Peyer's patch (tissue), 4 donors: ENCODE data around the gene TTYH1. TPM values are rescaled to one million over a fixed set of nuclear protein-coding genes. Genes with fewer than 3 reads are reported as not detected.
A peak's percentile ranks its signal among the peaks of the same experiment; 100 is the strongest.
"Not testable (repeated sequence)": the region's sequence is repeated elsewhere in the genome, so short reads cannot be mapped to it uniquely, and the experiment has no call there.

ENCODE experiments used
- DNase-seq, 3 donors: peaks; one replicate each; pipeline ENCODE4 v3.0.0-alpha.2; 2017 to 2019
- H3K27ac ChIP-seq, 4 donors: fragments of 200-600 bp; sonication (generic); one replicate each; pipeline ENCODE4 v1.5.1; 2016 to 2019
- H3K27me3 ChIP-seq, 2 donors: fragments of 200-600 bp; sonication (generic); one replicate each; pipeline ENCODE4 v1.5.1; 2019
- H3K36me3 ChIP-seq, 3 donors: fragments of 200-600 bp; sonication (generic); one replicate each; pipeline ENCODE4 v1.5.1; 2016 to 2019
- H3K4me1 ChIP-seq, 4 donors: fragments of 200-600 bp; sonication (generic); one replicate each; pipeline ENCODE4 v1.5.1; 2016 to 2019
- H3K4me3 ChIP-seq, 4 donors: fragments of 200-600 bp; sonication (generic); 1 replicate in 3 of 4; 2 replicates in 1 of 4; pipeline ENCODE4 v1.5.1; 2016 to 2019; ENCODE audit warnings: mild to moderate bottlenecking in 1 of 4
- H3K9me3 ChIP-seq, 4 donors: fragments of 200-600 bp; sonication (generic); one replicate each; pipeline ENCODE4 v1.5.1; 2016 to 2019; ENCODE audit warnings: mild to moderate bottlenecking in 1 of 4
- CTCF ChIP-seq, 6 experiments: fragments of 450-650 bp in 4 of 6; fragments of 200-600 bp in 2 of 6; sonication (generic) in 1 of 6; IDR thresholded peaks; one replicate each; pipeline ENCODE4 v1.5.1; 2017 to 2019; ENCODE audit warnings: antibody characterized with exemption in 6 of 6, mild to moderate bottlenecking in 3 of 6, moderate library complexity in 1 of 6
- POLR2A ChIP-seq, 2 donors: fragments of 450-650 bp; IDR thresholded peaks; one replicate each; pipeline ENCODE4 v1.5.1; 2017; ENCODE audit warnings: antibody characterized with exemption in 2 of 2, mild to moderate bottlenecking in 2 of 2, moderate library complexity in 2 of 2
- total RNA-seq, 4 donors: library from RNA; depleted of rRNA; stranded (reverse); fragments of >200 nt; gene quantifications; one replicate each; pipeline ENCODE4 v1.1.0, GENCODE V29; 2016

Gene TTYH1
- under 1 TPM in 1 of 4 donors, not detected in 3; 0.35 TPM for total RNA-seq

GRCh38 chr19:54415208-54415900 is at the start of gene TTYH1:
TTYH1 (plus strand) TSS chr19:54415464; CDS start chr19:54415553, 89 bp downstream.
- H3K9me3 ChIP-seq, result no peaks in the 10 kb centered on the region
- no peaks in the 10 kb centered on the region for H3K36me3 ChIP-seq
- H3K4me3 ChIP-seq, result no peak within 1 kb of the TSS
- no peak for TF ChIP-seq POLR2A (IDR thresholded peaks at IDR 0.05)
- peak in 1 of 6 experiments; percentile 6 for TF ChIP-seq CTCF (IDR thresholded peaks at IDR 0.05)
- H3K4me1 ChIP-seq, result no peaks in the 10 kb centered on the region
- H3K27ac ChIP-seq, result no peak within 1 kb of the TSS
- no peak for DNase-seq
- peaks cover 0 to 34% of the 10 kb centered on the region in 2 donors for H3K27me3 ChIP-seq

GRCh38 chr19:54365798-54366197 is 49.5 kb upstream of the TTYH1 start:
- H3K4me1 ChIP-seq, H3K27me3 ChIP-seq, DNase-seq, H3K4me3 ChIP-seq, H3K9me3 ChIP-seq, H3K36me3 ChIP-seq: not testable (repeated sequence)
- H3K27ac ChIP-seq, result peak overlapping the region in 1 of 4 donors; percentile 74

GRCh38 chr19:54366811-54367210 is 48.5 kb upstream of the TTYH1 start:
- no peaks in the 10 kb centered on the region for H3K4me1 ChIP-seq
- TF ChIP-seq POLR2A (IDR thresholded peaks at IDR 0.05), result no peak
- TF ChIP-seq CTCF (IDR thresholded peaks at IDR 0.05), result no peak
- no peaks in the 10 kb centered on the region for H3K9me3 ChIP-seq
- no peaks in the 10 kb centered on the region for H3K36me3 ChIP-seq
- no peaks in the 10 kb centered on the region for H3K27me3 ChIP-seq
- H3K4me3 ChIP-seq, result no peak overlapping the region
- no peak for DNase-seq
- H3K27ac ChIP-seq, result peak overlapping the region in 1 of 4 donors; percentile 2

- Histone ChIP-seq H3K27me3 (no peaks in the 10 kb centered on the region), H3K4me1 (peaks cover 0 to 6% (median 3%) of the 10 kb centered on the region in 4 donors), H3K27ac (peak overlapping the region in 3 of 4 donors; percentile 12 to 47 (median 28)), H3K36me3 (no peaks in the 10 kb centered on the region), H3K9me3 (no peaks in the 10 kb centered on the region), H3K4me3 (peak overlapping the region in 2 of 4 donors; percentile 9 to 10)
- DNase-seq, result no peak
- no peak for TF ChIP-seq POLR2A (IDR thresholded peaks at IDR 0.05)
- no peak for TF ChIP-seq CTCF (IDR thresholded peaks at IDR 0.05)
Measured at GRCh38 chr19:54369082-54369687, 46.1 kb upstream of the TTYH1 start.

- DNase-seq, result not testable (repeated sequence)
Measured at GRCh38 chr19:54369688-54370433, 45.4 kb upstream of the TTYH1 start.

GRCh38 chr19:54370434-54370796 is 44.8 kb upstream of the TTYH1 start:
- DNase-seq, result peak in 2 of 3 donors; percentile 83 to 88
- H3K27me3 ChIP-seq, H3K4me1 ChIP-seq, H3K9me3 ChIP-seq, H3K36me3 ChIP-seq: not testable (repeated sequence)
- peak overlapping the region in 2 of 4 donors; percentile 42 to 47 for H3K27ac ChIP-seq
- H3K4me3 ChIP-seq, result peak overlapping the region in 2 of 4 donors; percentile 9 to 20

More at GRCh38 chr19:54369688-54370433, 45.4 kb upstream of the TTYH1 start:
- not testable (repeated sequence) for H3K9me3 ChIP-seq, H3K36me3 ChIP-seq, H3K27me3 ChIP-seq, H3K4me1 ChIP-seq
- H3K27ac ChIP-seq, result peak overlapping the region in 3 of 4 donors; percentile 12 to 47 (median 42)
- peak overlapping the region in 2 of 4 donors; percentile 9 to 20 for H3K4me3 ChIP-seq

GRCh38 chr19:54371453-54371852 is 43.8 kb upstream of the TTYH1 start:
- H3K36me3 ChIP-seq, DNase-seq, H3K27me3 ChIP-seq, H3K9me3 ChIP-seq, H3K4me1 ChIP-seq, H3K4me3 ChIP-seq: not testable (repeated sequence)
- H3K27ac ChIP-seq, result peak overlapping the region in 2 of 4 donors; percentile 31 to 39
